Parathyroid adenoma (tissue), 2 donors: ENCODE results near the gene CRHR2.

Experiments
- H2AFZ ChIP-seq: fragments of 300-600 bp; sonication (generic); one replicate; pipeline ENCODE4 v1.7.0; 2017; ENCODE audit warnings: antibody characterized with exemption, mild to moderate bottlenecking
- H3K27ac ChIP-seq: fragments of 300-600 bp; sonication (generic); one replicate; pipeline ENCODE4 v1.7.0; 2017
- H3K27me3 ChIP-seq: fragments of 300-600 bp; sonication (generic); one replicate; pipeline ENCODE4 v1.7.0; 2017; ENCODE audit warnings: low read length; ENCODE audit not compliant: control insufficient read depth, insufficient read depth
- H3K36me3 ChIP-seq: fragments of 300-600 bp; sonication (generic); one replicate; pipeline ENCODE4 v1.7.0; 2017; ENCODE audit warnings: low read length; ENCODE audit not compliant: control insufficient read depth, insufficient read depth
- H3K4me1 ChIP-seq: fragments of 300-600 bp; sonication (generic); one replicate; pipeline ENCODE4 v1.7.0; 2017; ENCODE audit warnings: control low read depth
- H3K4me2 ChIP-seq: fragments of 300-600 bp; sonication (generic); one replicate; pipeline ENCODE4 v1.7.0; 2017; ENCODE audit warnings: low read length
- H3K4me3 ChIP-seq: fragments of 300-600 bp; sonication (generic); one replicate; pipeline ENCODE4 v1.7.0; 2017; ENCODE audit warnings: low read depth, low read length
- H3K79me2 ChIP-seq: fragments of 300-600 bp; sonication (generic); one replicate; pipeline ENCODE4 v1.7.0; 2017; ENCODE audit warnings: control low read depth
- H3K9ac ChIP-seq: fragments of 300-600 bp; sonication (generic); one replicate; pipeline ENCODE4 v1.7.0; 2017; ENCODE audit warnings: mild to moderate bottlenecking
- H3K9me3 ChIP-seq: fragments of 300-600 bp; sonication (generic); one replicate; pipeline ENCODE4 v1.7.0; 2017; ENCODE audit warnings: low read length; ENCODE audit not compliant: control insufficient read depth
- TF ChIP-seq, protein P1 (sequence below): fragments of 300-600 bp; sonication (generic); IDR thresholded peaks from one replicate; pipeline ENCODE4 v1.7.0; 2017; ENCODE audit warnings: antibody characterized with exemption, mild to moderate bottlenecking
- donor health status: primary hyperparathyroidism.

Gene CRHR2

DNA sequence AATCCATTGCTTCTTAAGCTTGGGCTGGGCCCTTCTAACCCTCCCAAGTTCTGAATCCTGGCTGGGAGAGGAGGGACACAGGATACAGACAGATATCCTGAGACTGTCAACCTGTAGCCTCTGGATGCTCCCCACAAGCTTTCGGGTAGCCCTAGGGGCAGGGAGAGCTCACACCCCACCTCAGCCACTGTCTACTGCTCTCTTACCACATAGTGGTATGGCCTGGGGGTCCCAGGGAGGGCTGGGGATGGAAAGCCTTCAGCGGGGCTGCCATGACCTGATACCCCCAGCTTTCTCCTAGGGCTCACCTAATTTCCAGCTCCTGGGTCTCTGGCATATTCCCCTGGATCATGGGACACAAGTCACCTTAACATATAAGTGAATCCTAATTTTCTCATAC is 25.1 kb downstream of the CRHR2 start:
- Histone ChIP-seq H3K4me2 (no peak overlapping the region), H3K9ac (no peak overlapping the region), H3K27ac (no peak overlapping the region), H3K27me3 (no peaks in the 10 kb centered on the region), H2AFZ (no peak overlapping the region), H3K36me3 (no peaks in the 10 kb centered on the region), H3K9me3 (no peaks in the 10 kb centered on the region), H3K79me2 (peaks cover 2% of the 10 kb centered on the region), H3K4me3 (no peak overlapping the region), H3K4me1 (no peaks in the 10 kb centered on the region)
- TF ChIP-seq, protein P1, sequence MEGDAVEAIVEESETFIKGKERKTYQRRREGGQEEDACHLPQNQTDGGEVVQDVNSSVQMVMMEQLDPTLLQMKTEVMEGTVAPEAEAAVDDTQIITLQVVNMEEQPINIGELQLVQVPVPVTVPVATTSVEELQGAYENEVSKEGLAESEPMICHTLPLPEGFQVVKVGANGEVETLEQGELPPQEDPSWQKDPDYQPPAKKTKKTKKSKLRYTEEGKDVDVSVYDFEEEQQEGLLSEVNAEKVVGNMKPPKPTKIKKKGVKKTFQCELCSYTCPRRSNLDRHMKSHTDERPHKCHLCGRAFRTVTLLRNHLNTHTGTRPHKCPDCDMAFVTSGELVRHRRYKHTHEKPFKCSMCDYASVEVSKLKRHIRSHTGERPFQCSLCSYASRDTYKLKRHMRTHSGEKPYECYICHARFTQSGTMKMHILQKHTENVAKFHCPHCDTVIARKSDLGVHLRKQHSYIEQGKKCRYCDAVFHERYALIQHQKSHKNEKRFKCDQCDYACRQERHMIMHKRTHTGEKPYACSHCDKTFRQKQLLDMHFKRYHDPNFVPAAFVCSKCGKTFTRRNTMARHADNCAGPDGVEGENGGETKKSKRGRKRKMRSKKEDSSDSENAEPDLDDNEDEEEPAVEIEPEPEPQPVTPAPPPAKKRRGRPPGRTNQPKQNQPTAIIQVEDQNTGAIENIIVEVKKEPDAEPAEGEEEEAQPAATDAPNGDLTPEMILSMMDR: no peak

GRCh38 chr7:30656006-30656957 is 26.0 kb downstream of the CRHR2 start:
- no peak overlapping the region for H3K9ac ChIP-seq

DNA sequence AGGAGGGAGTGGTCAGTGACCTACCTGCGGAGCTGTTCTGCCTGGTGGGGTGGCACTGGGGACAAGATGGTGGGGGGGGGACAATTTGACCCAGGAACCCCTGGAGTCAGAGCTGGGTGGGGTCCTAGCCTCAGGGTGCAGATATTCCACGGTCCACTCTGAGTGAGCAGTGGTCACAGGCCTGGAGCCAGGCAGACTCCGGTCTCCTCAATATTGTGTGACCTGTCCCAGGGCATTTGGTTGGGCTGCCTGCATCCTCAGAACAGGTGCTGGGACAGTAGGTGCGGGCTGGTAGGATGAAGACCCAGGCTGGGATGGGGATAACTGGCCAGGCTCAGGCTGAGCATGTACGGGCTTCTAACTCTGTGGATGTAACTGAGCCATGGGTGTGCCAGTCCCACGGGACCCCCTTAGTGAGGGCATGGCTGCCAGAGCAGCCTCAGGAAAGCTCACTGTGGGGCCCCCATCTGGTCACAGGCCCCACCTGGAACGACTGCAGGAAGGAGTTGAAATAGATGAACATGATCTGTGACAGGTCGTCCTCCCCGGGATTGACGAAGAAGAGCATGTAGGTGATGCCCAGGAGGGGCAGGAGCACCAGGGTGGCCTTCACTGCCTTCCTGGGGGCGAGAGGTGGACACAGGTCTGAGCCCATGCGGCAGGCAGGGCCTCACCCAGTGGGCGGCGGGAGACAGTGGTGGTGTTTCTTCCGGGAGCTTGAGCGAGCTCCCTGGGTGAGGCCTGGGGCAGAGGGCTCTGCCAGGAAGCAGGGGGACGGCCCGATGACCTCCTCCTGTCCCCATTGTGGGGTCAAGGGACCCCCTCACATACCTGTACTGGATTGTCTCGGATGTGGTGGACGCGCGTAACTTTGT is 26.9 kb downstream of the CRHR2 start:
- Histone ChIP-seq H3K27me3 (no peaks in the 10 kb centered on the region), H3K9me3 (no peaks in the 10 kb centered on the region), H3K27ac (no peak overlapping the region), H3K4me3 (no peak overlapping the region), H3K9ac (no peak overlapping the region), H3K36me3 (no peaks in the 10 kb centered on the region), H3K4me1 (no peaks in the 10 kb centered on the region), H3K4me2 (no peak overlapping the region), H2AFZ (no peak overlapping the region), H3K79me2 (peaks cover 7% of the 10 kb centered on the region)
- TF ChIP-seq, protein P1: no peak

More at GRCh38 chr7:30656006-30656957, 26.0 kb downstream of the CRHR2 start:
- Histone ChIP-seq H3K4me1 (no peaks in the 10 kb centered on the region), H3K36me3 (no peaks in the 10 kb centered on the region), H3K9me3 (no peaks in the 10 kb centered on the region), H2AFZ (no peak overlapping the region), H3K79me2 (peaks cover 3% of the 10 kb centered on the region), H3K27me3 (no peaks in the 10 kb centered on the region), H3K4me3 (no peak overlapping the region), H3K4me2 (no peak overlapping the region), H3K27ac (no peak overlapping the region)
- TF ChIP-seq, protein P1: no peak

DNA sequence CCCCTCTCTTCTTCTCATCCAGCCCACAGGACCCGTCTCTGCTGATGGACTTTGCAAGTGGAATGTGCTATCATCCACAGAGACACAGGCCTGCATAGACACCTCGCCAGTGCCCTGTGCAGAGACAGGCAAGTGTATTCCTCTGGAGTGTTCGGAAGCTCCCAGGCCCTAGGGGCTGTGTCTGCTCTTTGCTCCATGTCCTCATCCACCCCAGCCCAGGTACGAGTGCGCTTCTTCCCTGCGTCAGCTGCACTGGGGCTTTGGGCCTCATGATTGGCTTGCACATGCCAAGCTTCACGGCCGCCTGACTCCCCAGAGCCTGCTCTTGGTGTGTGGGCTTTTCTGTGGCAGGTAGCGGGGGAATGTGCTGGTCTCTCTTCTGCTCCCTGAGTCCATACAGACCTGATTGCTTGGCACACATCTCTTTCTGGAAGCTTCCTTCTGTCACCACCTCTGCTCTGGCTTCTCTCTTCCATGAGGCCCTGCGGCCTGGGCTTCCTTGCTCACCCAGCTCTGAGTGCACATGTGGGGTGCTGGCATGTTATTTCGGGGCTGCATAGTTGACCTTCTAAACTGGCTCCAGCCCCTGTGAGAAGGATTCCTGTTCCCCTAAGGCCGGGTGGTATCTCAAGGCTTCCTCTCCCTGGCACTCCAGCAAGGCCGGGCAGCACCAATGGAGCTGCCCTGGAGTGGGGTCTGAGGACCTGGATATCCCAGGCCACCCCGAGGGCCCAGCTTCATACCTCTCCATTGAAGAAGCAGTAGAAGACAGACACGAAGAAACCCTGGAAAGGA is 27.8 kb downstream of the CRHR2 start:
- no peak overlapping the region for H3K9ac ChIP-seq
- H2AFZ ChIP-seq: no peak overlapping the region
- no peaks in the 10 kb centered on the region for H3K9me3 ChIP-seq
- H3K27ac ChIP-seq: no peak overlapping the region
- no peaks in the 10 kb centered on the region for H3K27me3 ChIP-seq
- H3K4me2 ChIP-seq: no peak overlapping the region
- no peak overlapping the region for H3K4me3 ChIP-seq
- H3K4me1 ChIP-seq: no peaks in the 10 kb centered on the region
- TF ChIP-seq, protein P1: no peak
- H3K79me2 ChIP-seq: peaks cover 15% of the 10 kb centered on the region
- no peaks in the 10 kb centered on the region for H3K36me3 ChIP-seq
